ENCODE measurements around the gene DIP2C.

Gene DIP2C

DNA sequence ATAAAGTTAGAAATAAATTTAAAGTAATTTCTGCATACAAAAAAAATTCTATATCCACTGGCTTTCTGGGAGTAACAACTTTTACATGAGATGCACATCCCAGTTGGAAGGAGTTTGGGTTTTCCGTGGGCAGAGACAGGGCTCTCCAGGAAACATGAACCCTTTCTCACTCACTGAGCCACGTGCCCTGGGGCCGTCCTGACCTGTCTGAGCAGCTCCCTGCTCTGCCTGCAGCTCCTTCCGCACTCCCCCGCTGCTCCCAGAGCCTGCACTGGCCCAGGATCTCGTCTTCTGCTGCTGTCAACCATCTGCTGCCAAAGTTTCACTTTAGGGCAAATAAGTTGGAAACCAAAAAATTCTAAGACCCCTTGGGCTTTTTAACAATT lies 169.1 kb downstream of the DIP2C start:
- Histone ChIP-seq H3K9me2 (replicated peaks; ENCODE audit: low read depth, low read length) (no peaks in the 10 kb centered on the region), H3K79me2 (ENCODE audit: insufficient read depth, low read length) (no peaks in the 10 kb centered on the region), H3F3A (ENCODE audit: low read depth) (no peaks in the 10 kb centered on the region), H2AFZ (ENCODE audit: low read length) (no peak overlapping the region), H3K36me3 (ENCODE audit: insufficient read depth, low read length) (no peaks in the 10 kb centered on the region), H3K9ac (ENCODE audit: low read depth, low read length, poor library complexity, severe bottlenecking) (no peak overlapping the region), H3K4me2 (ENCODE audit: low read depth, low read length, poor library complexity, severe bottlenecking) (no peak overlapping the region), H3K4me3 (ENCODE audit: low read length, poor library complexity, severe bottlenecking) (no peak overlapping the region), H3K9me3 (ENCODE audit: insufficient read depth, low read depth, low read length) (no peaks in the 10 kb centered on the region), H4K20me1 (ENCODE audit: insufficient read depth, low read length, poor library complexity, severe bottlenecking) (no peaks in the 10 kb centered on the region), H3K4me1 (ENCODE audit: insufficient read depth, low read length, poor library complexity, severe bottlenecking) (no peaks in the 10 kb centered on the region), H3K27me3 (ENCODE audit: insufficient read depth, low read length, poor library complexity, severe bottlenecking) (no peaks in the 10 kb centered on the region)
- TF ChIP-seq, protein P1, sequence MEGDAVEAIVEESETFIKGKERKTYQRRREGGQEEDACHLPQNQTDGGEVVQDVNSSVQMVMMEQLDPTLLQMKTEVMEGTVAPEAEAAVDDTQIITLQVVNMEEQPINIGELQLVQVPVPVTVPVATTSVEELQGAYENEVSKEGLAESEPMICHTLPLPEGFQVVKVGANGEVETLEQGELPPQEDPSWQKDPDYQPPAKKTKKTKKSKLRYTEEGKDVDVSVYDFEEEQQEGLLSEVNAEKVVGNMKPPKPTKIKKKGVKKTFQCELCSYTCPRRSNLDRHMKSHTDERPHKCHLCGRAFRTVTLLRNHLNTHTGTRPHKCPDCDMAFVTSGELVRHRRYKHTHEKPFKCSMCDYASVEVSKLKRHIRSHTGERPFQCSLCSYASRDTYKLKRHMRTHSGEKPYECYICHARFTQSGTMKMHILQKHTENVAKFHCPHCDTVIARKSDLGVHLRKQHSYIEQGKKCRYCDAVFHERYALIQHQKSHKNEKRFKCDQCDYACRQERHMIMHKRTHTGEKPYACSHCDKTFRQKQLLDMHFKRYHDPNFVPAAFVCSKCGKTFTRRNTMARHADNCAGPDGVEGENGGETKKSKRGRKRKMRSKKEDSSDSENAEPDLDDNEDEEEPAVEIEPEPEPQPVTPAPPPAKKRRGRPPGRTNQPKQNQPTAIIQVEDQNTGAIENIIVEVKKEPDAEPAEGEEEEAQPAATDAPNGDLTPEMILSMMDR (conservative IDR thresholded peaks at IDR 0.05; ENCODE audit: low read length), result no peak
- no peak for TF ChIP-seq EZH2phosphoT487 (IDR thresholded peaks at IDR 0.05; ENCODE audit: borderline replicate concordance)

DNA sequence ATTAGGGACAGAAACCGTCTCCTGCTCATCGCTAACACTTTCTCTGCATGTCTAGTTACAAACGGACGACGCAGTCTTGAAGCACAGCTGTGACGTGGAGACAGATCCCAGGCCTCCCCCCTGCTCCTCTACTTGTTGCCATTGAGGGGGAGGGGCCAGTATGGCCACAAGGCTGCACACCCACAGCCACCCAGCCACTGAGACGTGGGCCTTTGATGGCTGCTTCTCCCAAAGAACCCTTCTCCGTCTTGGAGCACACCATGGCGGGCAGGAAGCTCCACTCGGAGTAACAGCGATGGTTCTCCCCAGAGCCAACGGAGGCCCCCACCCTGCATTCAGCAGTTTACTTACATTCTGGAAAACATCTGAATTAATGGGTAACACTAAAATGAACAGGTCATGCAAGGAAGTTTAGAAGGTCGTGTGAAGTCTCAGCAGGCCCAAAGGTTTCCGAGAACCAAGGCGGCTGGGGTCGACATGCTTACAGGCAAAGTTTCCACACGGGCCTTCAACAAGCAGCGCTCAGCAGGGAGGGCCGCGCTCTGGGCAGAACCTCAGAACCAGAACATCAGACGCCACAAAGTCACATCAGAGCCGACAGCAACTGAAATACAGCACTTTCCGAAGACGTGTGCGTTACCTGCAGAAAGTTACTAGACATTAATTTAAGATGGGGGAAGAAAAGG lies 169.6 kb downstream of the DIP2C start:
- H3K27me3 ChIP-seq (ENCODE audit: insufficient read depth, low read length, poor library complexity, severe bottlenecking), result no peaks in the 10 kb centered on the region
- no peaks in the 10 kb centered on the region for H3K36me3 ChIP-seq (ENCODE audit: insufficient read depth, low read length)
- H3K4me3 ChIP-seq (ENCODE audit: low read length, poor library complexity, severe bottlenecking), result no peak overlapping the region
- H3K9ac ChIP-seq (ENCODE audit: low read depth, low read length, poor library complexity, severe bottlenecking), result no peak overlapping the region
- H3K4me2 ChIP-seq (ENCODE audit: low read depth, low read length, poor library complexity, severe bottlenecking), result no peak overlapping the region
- TF ChIP-seq, protein P1 (conservative IDR thresholded peaks at IDR 0.05; ENCODE audit: low read length), result no peak
- no peak for TF ChIP-seq EZH2phosphoT487 (IDR thresholded peaks at IDR 0.05; ENCODE audit: borderline replicate concordance)
- no peaks in the 10 kb centered on the region for H3K79me2 ChIP-seq (ENCODE audit: insufficient read depth, low read length)
- no peaks in the 10 kb centered on the region for H3K4me1 ChIP-seq (ENCODE audit: insufficient read depth, low read length, poor library complexity, severe bottlenecking)
- no peaks in the 10 kb centered on the region for H3F3A ChIP-seq (ENCODE audit: low read depth)
- H3K9me2 ChIP-seq (replicated peaks; ENCODE audit: low read depth, low read length), result no peaks in the 10 kb centered on the region
- no peaks in the 10 kb centered on the region for H4K20me1 ChIP-seq (ENCODE audit: insufficient read depth, low read length, poor library complexity, severe bottlenecking)
- no peak overlapping the region for H2AFZ ChIP-seq (ENCODE audit: low read length)
- no peaks in the 10 kb centered on the region for H3K9me3 ChIP-seq (ENCODE audit: insufficient read depth, low read depth, low read length)

DNA sequence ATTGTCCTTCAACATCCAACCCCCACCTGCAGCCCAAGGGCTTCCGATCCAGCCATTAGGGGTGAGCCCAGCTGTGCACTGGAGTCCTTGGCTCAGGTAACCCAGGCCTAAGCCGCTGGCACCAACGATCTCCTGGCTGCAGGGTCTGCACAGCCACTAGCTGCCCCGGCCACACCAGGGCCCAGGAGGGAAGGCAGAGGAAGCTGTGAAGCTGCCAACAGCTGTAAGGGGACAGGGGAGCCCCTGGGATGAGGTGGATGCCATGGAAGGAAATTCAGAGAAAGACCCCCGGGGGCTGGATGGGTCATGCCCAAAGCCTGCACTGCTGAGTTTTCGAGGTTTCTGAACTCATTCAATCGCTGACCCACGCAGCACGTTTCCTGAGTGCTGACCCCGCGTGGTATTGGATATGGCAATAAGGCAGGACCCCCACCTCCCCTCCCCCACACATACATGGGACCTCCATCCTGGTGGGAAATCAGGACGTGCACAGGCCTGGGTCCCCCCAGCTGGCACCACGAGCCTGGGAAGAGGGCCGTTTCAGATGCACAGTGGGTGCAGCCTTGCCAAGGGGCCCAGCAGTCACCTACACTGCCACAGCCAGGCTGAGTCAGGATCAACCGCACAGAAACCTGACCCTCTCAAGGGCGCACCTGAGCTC lies 170.3 kb downstream of the DIP2C start:
- Histone ChIP-seq H3K4me1 (ENCODE audit: insufficient read depth, low read length, poor library complexity, severe bottlenecking) (no peaks in the 10 kb centered on the region), H3K27me3 (ENCODE audit: insufficient read depth, low read length, poor library complexity, severe bottlenecking) (no peaks in the 10 kb centered on the region), H3K9ac (ENCODE audit: low read depth, low read length, poor library complexity, severe bottlenecking) (no peak overlapping the region), H4K20me1 (ENCODE audit: insufficient read depth, low read length, poor library complexity, severe bottlenecking) (no peaks in the 10 kb centered on the region), H3K9me3 (ENCODE audit: insufficient read depth, low read depth, low read length) (no peaks in the 10 kb centered on the region), H3F3A (ENCODE audit: low read depth) (no peaks in the 10 kb centered on the region), H3K36me3 (ENCODE audit: insufficient read depth, low read length) (no peaks in the 10 kb centered on the region), H3K4me2 (ENCODE audit: low read depth, low read length, poor library complexity, severe bottlenecking) (no peak overlapping the region), H3K9me2 (replicated peaks; ENCODE audit: low read depth, low read length) (no peaks in the 10 kb centered on the region), H3K79me2 (ENCODE audit: insufficient read depth, low read length) (no peaks in the 10 kb centered on the region), H3K4me3 (ENCODE audit: low read length, poor library complexity, severe bottlenecking) (no peak overlapping the region), H2AFZ (ENCODE audit: low read length) (no peak overlapping the region)
- TF ChIP-seq, protein P1 (conservative IDR thresholded peaks at IDR 0.05; ENCODE audit: low read length), result no peak
- no peak for TF ChIP-seq EZH2phosphoT487 (IDR thresholded peaks at IDR 0.05; ENCODE audit: borderline replicate concordance)

All from Loucy (cell line).